Smooth muscle cell (in vitro differentiated cells): ENCODE measurements around the gene IKBIP. TPM values are rescaled to one million over a fixed set of nuclear protein-coding genes. Genes with fewer than 3 reads are reported as not detected.
A peak's percentile ranks its signal among the peaks of the same experiment; 100 is the strongest.
"Not testable (repeated sequence)": the region's sequence is repeated elsewhere in the genome, so short reads cannot be mapped to it uniquely, and the experiment has no call there.

Source experiments
- DNase-seq: peaks from one replicate; lab custom pipeline; 2025; ENCODE audit not compliant: unreplicated experiment; lab: John Stamatoyannopoulos, UW
- H2AFZ ChIP-seq: fragments of 200-600 bp; sonication (generic); 2 replicates; pipeline ENCODE4 v1.6.0; 2016; ENCODE audit warnings: antibody characterized with exemption, low read depth, mild to moderate bottlenecking
- H3F3A ChIP-seq: fragments of 200-600 bp; sonication (generic); 2 replicates; pipeline ENCODE4 v1.6.0; 2017; ENCODE audit warnings: antibody characterized with exemption, low read depth
- H3K27ac ChIP-seq: fragments of 200-600 bp; sonication (generic); 2 replicates; pipeline ENCODE4 v1.5.1; 2016; ENCODE audit warnings: low read depth, mild to moderate bottlenecking
- H3K27me3 ChIP-seq: fragments of 200-600 bp; sonication (generic); 2 replicates; pipeline ENCODE4 v1.6.1; 2016; ENCODE audit warnings: low read depth, mild to moderate bottlenecking
- H3K36me3 ChIP-seq: fragments of 200-600 bp; sonication (generic); 2 replicates; pipeline ENCODE4 v1.5.1; 2016; ENCODE audit warnings: low read depth
- H3K4me1 ChIP-seq: fragments of 200-600 bp; sonication (generic); 2 replicates; pipeline ENCODE4 v1.5.1; 2016; ENCODE audit warnings: low read depth
- H3K4me2 ChIP-seq: fragments of 200-600 bp; sonication (generic); 2 replicates; pipeline ENCODE4 v1.6.0; 2016; ENCODE audit warnings: mild to moderate bottlenecking
- H3K4me3 ChIP-seq: fragments of 200-600 bp; sonication (generic); 2 replicates; pipeline ENCODE4 v1.5.1; 2016; ENCODE audit warnings: mild to moderate bottlenecking
- H3K79me2 ChIP-seq: fragments of 200-600 bp; sonication (generic); 2 replicates; pipeline ENCODE4 v1.6.0; 2016; ENCODE audit warnings: low read depth, mild to moderate bottlenecking
- H3K9ac ChIP-seq: fragments of 200-600 bp; sonication (generic); 2 replicates; pipeline ENCODE4 v1.6.0; 2016; ENCODE audit warnings: low read depth
- H3K9me3 ChIP-seq: fragments of 200-600 bp; sonication (generic); replicated peaks from 2 replicates; pipeline ENCODE4 v1.5.1; 2016; ENCODE audit warnings: low read depth
- H4K20me1 ChIP-seq: fragments of 200-600 bp; sonication (generic); 2 replicates; pipeline ENCODE4 v1.6.0; 2016; ENCODE audit warnings: low read depth
- CTCF ChIP-seq: fragments of 200-600 bp; sonication (generic); IDR thresholded peaks from 2 replicates; pipeline ENCODE4 v1.5.1; 2017; ENCODE audit warnings: borderline replicate concordance, mild to moderate bottlenecking, antibody characterized with exemption; ENCODE audit not compliant: insufficient read depth, poor library complexity, severe bottlenecking
- WGBS: methylation state at CpG from one replicate; pipeline ENCODE4 v1.1.7; 2016; ENCODE audit warnings: low lambda C conversion rate; 5-methylcytosine and 5-hydroxymethylcytosine counted together
- polyA plus RNA-seq: library from polyadenylated mRNA; unstranded; fragments of >200 nt; fragmentation: Nextera tagmentation; extraction: Ambion mirVana; gene quantifications from 2 replicates; pipeline ENCODE4 v1.2.1, GENCODE V29; 2016
- total RNA-seq: library from RNA; depleted of rRNA; stranded (reverse); fragments of >200 nt; gene quantifications from 2 replicates; pipeline ENCODE4 v1.2.3, GENCODE V29; 2014

Gene IKBIP
- total and polyA plus RNA-seq, 2 experiments from 2014 or later = 80.9 to 97.9 TPM

GRCh38 chr12:98601924-98602323 is 42.7 kb downstream of the IKBIP start:
- peaks cover 61% of the 10 kb centered on the region for H4K20me1 ChIP-seq
- H3F3A ChIP-seq = peaks cover 56% of the 10 kb centered on the region
- DNase-seq = no peak
- no peak overlapping the region for H3K4me3 ChIP-seq
- H3K4me1 ChIP-seq = no peaks in the 10 kb centered on the region
- H3K27me3 ChIP-seq = no peaks in the 10 kb centered on the region
- H2AFZ ChIP-seq = no peak overlapping the region
- no peak overlapping the region for H3K4me2 ChIP-seq
- 95% methylated on average over 8 of the region's 8 CpGs for WGBS
- H3K36me3 ChIP-seq = peaks cover 30% of the 10 kb centered on the region
- peak overlapping the region; percentile 11 for H3K27ac ChIP-seq
- no peaks in the 10 kb centered on the region for H3K9me3 ChIP-seq
- H3K79me2 ChIP-seq = peaks cover 29% of the 10 kb centered on the region
- H3K9ac ChIP-seq = no peak overlapping the region
- TF ChIP-seq CTCF = no peak

- Histone ChIP-seq H3K4me1 (peaks cover 14% of the 10 kb centered on the region), H3K79me2 (peaks cover 62% of the 10 kb centered on the region), H3F3A (peaks cover 29% of the 10 kb centered on the region), H3K36me3 (peaks cover 30% of the 10 kb centered on the region), H3K27ac (peak overlapping the region; percentile 87), H4K20me1 (peaks cover 87% of the 10 kb centered on the region)
- H3K9me3 ChIP-seq, H3K27me3 ChIP-seq, H3K9ac ChIP-seq, H2AFZ ChIP-seq, DNase-seq, H3K4me2 ChIP-seq, H3K4me3 ChIP-seq: not testable (repeated sequence)
- WGBS = 96% methylated on average over 5 of the region's 5 CpGs
These were observed 47.3 kb downstream of the IKBIP start for GRCh38 chr12:98597313-98597712.

GRCh38 chr12:98595243-98595988 is 49.2 kb downstream of the IKBIP start:
- Histone ChIP-seq H3K36me3 (peaks cover 18% of the 10 kb centered on the region), H3K4me3 (peak overlapping the region; percentile 76), H3K9ac (peak overlapping the region; percentile 98), H3K27me3 (no peaks in the 10 kb centered on the region), H3K27ac (peak overlapping the region; percentile 87), H4K20me1 (peaks cover 68% of the 10 kb centered on the region), H3K79me2 (peaks cover 62% of the 10 kb centered on the region), H3K4me1 (peaks cover 14% of the 10 kb centered on the region), H3F3A (peaks cover 13% of the 10 kb centered on the region), H3K9me3 (no peaks in the 10 kb centered on the region), H2AFZ (no peak overlapping the region), H3K4me2 (peak overlapping the region; percentile 93)
- no peak for DNase-seq
- no peak for TF ChIP-seq CTCF
- WGBS = 39% methylated on average over 3 of the region's 3 CpGs

GRCh38 chr12:98594050-98594835 is 50.3 kb downstream of the IKBIP start:
- Histone ChIP-seq H3K9me3 (no peaks in the 10 kb centered on the region), H3K4me2 (peak overlapping the region; percentile 93), H3K36me3 (peaks cover 11% of the 10 kb centered on the region), H3K4me3 (peak overlapping the region; percentile 76), H3K79me2 (peaks cover 53% of the 10 kb centered on the region), H3K4me1 (peaks cover 14% of the 10 kb centered on the region), H4K20me1 (peaks cover 56% of the 10 kb centered on the region), H3K9ac (peak overlapping the region; percentile 98), H3F3A (peaks cover 9% of the 10 kb centered on the region), H3K27ac (peak overlapping the region; percentile 87), H2AFZ (no peak overlapping the region), H3K27me3 (no peaks in the 10 kb centered on the region)
- under 1% methylated on average over 35 of the region's 35 CpGs for WGBS
- no peak for TF ChIP-seq CTCF
- DNase-seq = no peak
